ENCODE data around the gene GTF2H2.
"Not testable (repeated sequence)": the region's sequence is repeated elsewhere in the genome, so short reads cannot be mapped to it uniquely, and the experiment has no call there.

DNA sequence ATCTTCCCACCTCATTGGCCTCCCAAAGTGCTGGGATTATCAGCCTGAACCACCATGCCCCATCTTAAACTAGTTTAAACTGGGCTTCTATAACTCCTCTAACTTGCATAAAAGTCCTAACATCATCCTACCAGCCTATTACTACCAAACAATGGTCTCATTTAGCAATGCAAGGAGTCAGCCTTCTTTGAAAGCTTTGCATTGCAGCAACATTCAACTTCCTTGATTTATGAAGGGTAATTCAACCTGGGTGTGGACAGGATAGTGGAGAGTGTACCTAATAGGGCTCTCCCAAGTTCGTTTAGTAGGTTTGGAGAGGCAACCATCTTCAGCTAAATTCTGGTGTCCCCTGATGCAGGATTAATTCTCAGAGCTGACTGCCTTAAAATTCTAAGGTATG, 18.7 kb upstream of the GTF2H2 start:
- TF ChIP-seq, protein P1, sequence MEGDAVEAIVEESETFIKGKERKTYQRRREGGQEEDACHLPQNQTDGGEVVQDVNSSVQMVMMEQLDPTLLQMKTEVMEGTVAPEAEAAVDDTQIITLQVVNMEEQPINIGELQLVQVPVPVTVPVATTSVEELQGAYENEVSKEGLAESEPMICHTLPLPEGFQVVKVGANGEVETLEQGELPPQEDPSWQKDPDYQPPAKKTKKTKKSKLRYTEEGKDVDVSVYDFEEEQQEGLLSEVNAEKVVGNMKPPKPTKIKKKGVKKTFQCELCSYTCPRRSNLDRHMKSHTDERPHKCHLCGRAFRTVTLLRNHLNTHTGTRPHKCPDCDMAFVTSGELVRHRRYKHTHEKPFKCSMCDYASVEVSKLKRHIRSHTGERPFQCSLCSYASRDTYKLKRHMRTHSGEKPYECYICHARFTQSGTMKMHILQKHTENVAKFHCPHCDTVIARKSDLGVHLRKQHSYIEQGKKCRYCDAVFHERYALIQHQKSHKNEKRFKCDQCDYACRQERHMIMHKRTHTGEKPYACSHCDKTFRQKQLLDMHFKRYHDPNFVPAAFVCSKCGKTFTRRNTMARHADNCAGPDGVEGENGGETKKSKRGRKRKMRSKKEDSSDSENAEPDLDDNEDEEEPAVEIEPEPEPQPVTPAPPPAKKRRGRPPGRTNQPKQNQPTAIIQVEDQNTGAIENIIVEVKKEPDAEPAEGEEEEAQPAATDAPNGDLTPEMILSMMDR (IDR thresholded peaks at IDR 0.05; ENCODE audit: extremely low read depth in 1 of 2, insufficient read depth in 1 of 2, low read depth in 1 of 2, low read length in 2 of 2): not testable (repeated sequence)
- TF ChIP-seq POLR2A, MYC (IDR thresholded peaks at IDR 0.05; ENCODE audit: low read depth, low read length): not testable (repeated sequence)
- TF ChIP-seq, protein P2, sequence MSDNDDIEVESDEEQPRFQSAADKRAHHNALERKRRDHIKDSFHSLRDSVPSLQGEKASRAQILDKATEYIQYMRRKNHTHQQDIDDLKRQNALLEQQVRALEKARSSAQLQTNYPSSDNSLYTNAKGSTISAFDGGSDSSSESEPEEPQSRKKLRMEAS (IDR thresholded peaks at IDR 0.05; ENCODE audit: insufficient read depth, insufficient read length): not testable (repeated sequence)

Measured in endothelial cell of umbilical vein (primary cell).